ENCODE results near the gene TRIM8. TPM values are rescaled to one million over a fixed set of nuclear protein-coding genes. Genes with fewer than 3 reads are reported as not detected.

Gene TRIM8
- total and polyA plus RNA-seq, 2 donors (not counting 1 experiment from before 2014, with no cell fraction given), result 44.9 to 74.4 TPM

DNA sequence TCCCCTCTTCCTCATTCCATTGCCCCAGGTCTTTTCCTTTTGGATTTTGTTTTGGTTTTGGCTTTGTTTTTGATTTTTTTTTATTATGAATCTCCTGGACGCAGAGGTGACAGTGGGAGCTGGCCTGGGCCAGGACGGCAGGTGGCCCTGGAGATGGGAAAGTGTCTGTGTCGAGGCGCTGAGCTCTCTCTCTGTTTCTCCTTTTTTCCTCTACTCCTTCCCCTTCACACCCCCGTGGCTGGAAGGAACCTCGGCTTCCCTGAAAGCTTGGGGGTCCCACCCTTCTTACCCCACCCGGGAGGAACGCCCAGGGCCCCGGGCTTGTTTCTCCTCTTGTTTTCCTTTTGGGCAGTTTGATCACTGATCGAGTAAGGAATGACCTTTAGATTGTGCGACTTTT lies 13.2 kb downstream of the TRIM8 start:
- intact Hi-C loops (cut with micrococcal nuclease), result no loop called here

GRCh38 chr10:102657984-102658724 lies 13.9 kb downstream of the TRIM8 start:
- CTCF ChIA-PET, result interaction anchor here (1.3 to 1.8 kb wide), 2 partner anchors 16 to 50 kb away, joined by 3 to 5 read pairs; no protein-coding TSS in a partner anchor
- TF ChIP-seq, protein P1, sequence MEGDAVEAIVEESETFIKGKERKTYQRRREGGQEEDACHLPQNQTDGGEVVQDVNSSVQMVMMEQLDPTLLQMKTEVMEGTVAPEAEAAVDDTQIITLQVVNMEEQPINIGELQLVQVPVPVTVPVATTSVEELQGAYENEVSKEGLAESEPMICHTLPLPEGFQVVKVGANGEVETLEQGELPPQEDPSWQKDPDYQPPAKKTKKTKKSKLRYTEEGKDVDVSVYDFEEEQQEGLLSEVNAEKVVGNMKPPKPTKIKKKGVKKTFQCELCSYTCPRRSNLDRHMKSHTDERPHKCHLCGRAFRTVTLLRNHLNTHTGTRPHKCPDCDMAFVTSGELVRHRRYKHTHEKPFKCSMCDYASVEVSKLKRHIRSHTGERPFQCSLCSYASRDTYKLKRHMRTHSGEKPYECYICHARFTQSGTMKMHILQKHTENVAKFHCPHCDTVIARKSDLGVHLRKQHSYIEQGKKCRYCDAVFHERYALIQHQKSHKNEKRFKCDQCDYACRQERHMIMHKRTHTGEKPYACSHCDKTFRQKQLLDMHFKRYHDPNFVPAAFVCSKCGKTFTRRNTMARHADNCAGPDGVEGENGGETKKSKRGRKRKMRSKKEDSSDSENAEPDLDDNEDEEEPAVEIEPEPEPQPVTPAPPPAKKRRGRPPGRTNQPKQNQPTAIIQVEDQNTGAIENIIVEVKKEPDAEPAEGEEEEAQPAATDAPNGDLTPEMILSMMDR (IDR thresholded peaks at IDR 0.05), result no peak
- TF ChIP-seq EZH2 (IDR thresholded peaks at IDR 0.05; ENCODE audit: borderline replicate concordance, insufficient read depth, low read depth, low read length, poor library complexity, severe bottlenecking), result no peak

More for the DNA sequence above, 13.2 kb downstream of the TRIM8 start:
- Mint-ChIP-seq H3K4me1 (peaks cover 38% of the 10 kb centered on the region), H3K9me3 (ENCODE audit: insufficient read depth) (no peaks in the 10 kb centered on the region), H3K27me3 (no peaks in the 10 kb centered on the region), H3K4me3 (no peak overlapping the region), H3K27ac (no peak overlapping the region)
- Histone ChIP-seq H3K27me3 (replicated peaks in 1 of 4; ENCODE audit: control extremely low read depth in 1 of 4, control insufficient read depth in 3 of 4, insufficient read depth in 4 of 4, low read length in 3 of 4) (no peaks in the 10 kb centered on the region), H4K20me1 (ENCODE audit: control insufficient read depth, insufficient read depth, low read length, poor library complexity, severe bottlenecking) (peaks cover 42% of the 10 kb centered on the region), H3K4me1 (ENCODE audit: control insufficient read depth in 2 of 2, insufficient read depth in 2 of 2, low read length in 2 of 2) (peaks cover 25 to 31% of the 10 kb centered on the region in 2 donors), H3K79me2 (ENCODE audit: control insufficient read depth, insufficient read depth, low read length) (peaks cover 27% of the 10 kb centered on the region), H3K27ac (ENCODE audit: low read length in 2 of 2) (no peak overlapping the region), H3K9ac (ENCODE audit: low read length) (no peak overlapping the region), H3K36me3 (replicated peaks in 1 of 2; ENCODE audit: control extremely low read depth in 1 of 2, control insufficient read depth in 1 of 2, extremely low read depth in 1 of 2, insufficient read depth in 2 of 2, low read length in 1 of 2) (peaks cover 1 to 48% of the 10 kb centered on the region in 2 experiments), H3K4me3 (ENCODE audit: control extremely low read depth in 1 of 5, extremely low read depth in 1 of 5, insufficient read depth in 1 of 5, low read depth in 2 of 5, low read length in 4 of 5) (no peak overlapping the region), H3K4me2 (replicated peaks; ENCODE audit: low read depth, low read length, poor library complexity, severe bottlenecking) (no peak overlapping the region), H2AFZ (ENCODE audit: insufficient read depth, low read depth, low read length, poor library complexity, severe bottlenecking) (no peak overlapping the region), H3K9me3 (ENCODE audit: control extremely low read depth in 1 of 3, control insufficient read depth in 2 of 3, insufficient read depth in 1 of 3, low read length in 2 of 3) (no peaks in the 10 kb centered on the region)
- TF ChIP-seq, protein P1 (IDR thresholded peaks at IDR 0.05), result no peak
- no peak for TF ChIP-seq EZH2 (IDR thresholded peaks at IDR 0.05; ENCODE audit: borderline replicate concordance, insufficient read depth, low read depth, low read length, poor library complexity, severe bottlenecking)
- WGBS (ENCODE audit: insufficient coverage), result no CpG with 5 or more reads among the region's 11 CpGs
- ChIA-PET CTCF (interaction anchor here (1.8 kb wide), 1 partner anchor 17 kb away, joined by 5 read pairs; no protein-coding TSS in a partner anchor), POLR2A (no interaction called here)
- DNase-seq (no peak), ATAC-seq (ENCODE audit: low read depth) (no peak)

More at GRCh38 chr10:102657984-102658724, 13.9 kb downstream of the TRIM8 start:
- WGBS (ENCODE audit: insufficient coverage), result 92% methylated on average over 10 of the region's 13 CpGs
- no peak for ATAC-seq (ENCODE audit: low read depth)
- Mint-ChIP-seq H3K4me1 (peaks cover 31% of the 10 kb centered on the region), H3K9me3 (ENCODE audit: insufficient read depth) (no peaks in the 10 kb centered on the region), H3K4me3 (no peak overlapping the region), H3K27me3 (no peaks in the 10 kb centered on the region), H3K27ac (peak overlapping the region; percentile 50)
- peaks cover 18 to 24% of the 10 kb centered on the region in 2 donors for H3K4me1 ChIP-seq (ENCODE audit: control insufficient read depth in 2 of 2, insufficient read depth in 2 of 2, low read length in 2 of 2)
- no peak overlapping the region for H2AFZ ChIP-seq (ENCODE audit: insufficient read depth, low read depth, low read length, poor library complexity, severe bottlenecking)
- peaks cover 35% of the 10 kb centered on the region for H4K20me1 ChIP-seq (ENCODE audit: control insufficient read depth, insufficient read depth, low read length, poor library complexity, severe bottlenecking)
- H3K4me3 ChIP-seq (ENCODE audit: control extremely low read depth in 1 of 5, extremely low read depth in 1 of 5, insufficient read depth in 1 of 5, low read depth in 2 of 5, low read length in 4 of 5), result no peak overlapping the region
- no peak overlapping the region for H3K9ac ChIP-seq (ENCODE audit: low read length)
- H3K4me2 ChIP-seq (replicated peaks; ENCODE audit: low read depth, low read length, poor library complexity, severe bottlenecking), result no peak overlapping the region
- H3K36me3 ChIP-seq (replicated peaks in 1 of 2; ENCODE audit: control extremely low read depth in 1 of 2, control insufficient read depth in 1 of 2, extremely low read depth in 1 of 2, insufficient read depth in 2 of 2, low read length in 1 of 2), result peaks cover 1 to 48% of the 10 kb centered on the region in 2 experiments
- peaks cover 21% of the 10 kb centered on the region for H3K79me2 ChIP-seq (ENCODE audit: control insufficient read depth, insufficient read depth, low read length)
- no peaks in the 10 kb centered on the region for H3K27me3 ChIP-seq (replicated peaks in 1 of 4; ENCODE audit: control extremely low read depth in 1 of 4, control insufficient read depth in 3 of 4, insufficient read depth in 4 of 4, low read length in 3 of 4)
- H3K9me3 ChIP-seq (ENCODE audit: control extremely low read depth in 1 of 3, control insufficient read depth in 2 of 3, insufficient read depth in 1 of 3, low read length in 2 of 3), result no peaks in the 10 kb centered on the region
- intact Hi-C loops (cut with micrococcal nuclease), result no loop called here
- no peak for DNase-seq
- POLR2A ChIA-PET, result interaction anchor here (3.5 kb wide), 1 partner anchor 13 kb away, joined by 31 read pairs; the partner anchor contains the start of gene TRIM8
- no peak overlapping the region for H3K27ac ChIP-seq (ENCODE audit: low read length in 2 of 2)
